Vagina (tissue), 2 donors: Measurements from ENCODE around the gene TMEM259.

Experiments used
- CTCF ChIP-seq, 3 experiments: fragments of 450-650 bp in 2 of 3; fragments of 200-600 bp in 1 of 3; sonication (generic) in 1 of 3; IDR thresholded peaks; one replicate each; pipeline ENCODE4 v1.5.1; 2017 to 2019; ENCODE audit warnings: antibody characterized with exemption in 3 of 3, mild to moderate bottlenecking in 2 of 3, moderate library complexity in 2 of 3
- POLR2A ChIP-seq, 2 donors: fragments of 450-650 bp; IDR thresholded peaks; one replicate each; pipeline ENCODE4 v1.6.1; 2017; ENCODE audit warnings: antibody characterized with exemption in 2 of 2, mild to moderate bottlenecking in 2 of 2, moderate library complexity in 2 of 2
- POLR2AphosphoS5 ChIP-seq, 2 donors: sonication (generic); formaldehyde crosslinking; IDR thresholded peaks; one replicate each; pipeline ENCODE4 v1.9.0; 2017; ENCODE audit warnings: antibody characterized with exemption in 2 of 2, mild to moderate bottlenecking in 2 of 2, low read depth in 1 of 2; ENCODE audit not compliant: insufficient read depth in 1 of 2

GRCh38 chr19:1065606-1066109, 44.7 kb upstream of the TMEM259 start:
- no peak for TF ChIP-seq POLR2A (IDR thresholded peaks at IDR 0.05)
- no peak for TF ChIP-seq CTCF (IDR thresholded peaks at IDR 0.05)
- no peak for TF ChIP-seq POLR2AphosphoS5 (IDR thresholded peaks at IDR 0.05; ENCODE audit: insufficient read depth in 1 of 2, low read depth in 1 of 2)
